ENCODE results near the gene LRRC39. TPM values are rescaled to one million over a fixed set of nuclear protein-coding genes. Genes with fewer than 3 reads are reported as not detected.

Gene LRRC39
- total RNA-seq, 1 experiment from 2014 or later, result 0.42 TPM

- no peak overlapping the region for H3K4me3 Mint-ChIP-seq (ENCODE audit: low read depth, unreplicated experiment)
- TF ChIP-seq CTCF (IDR thresholded peaks at IDR 0.05; ENCODE audit: unreplicated experiment), result no peak
- CTCF ChIA-PET, result no interaction called here
- no peaks in the 10 kb centered on the region for H3K27me3 Mint-ChIP-seq (ENCODE audit: unreplicated experiment)
- H3K4me1 Mint-ChIP-seq (ENCODE audit: low read depth, unreplicated experiment), result no peaks in the 10 kb centered on the region
- no peaks in the 10 kb centered on the region for H3K9me3 Mint-ChIP-seq (ENCODE audit: low read depth, unreplicated experiment)
- H3K27ac Mint-ChIP-seq (ENCODE audit: unreplicated experiment), result no peak overlapping the region
- no TSS peak for BruUV-seq (replicated peaks)
- DNase-seq, result no peak
- no peaks in the 10 kb centered on the region for H3K36me3 Mint-ChIP-seq (ENCODE audit: insufficient read depth, unreplicated experiment)
- intact Hi-C loops (cut with micrococcal nuclease; ENCODE audit: unreplicated experiment), result no loop called here
These were observed 77.9 kb downstream of the LRRC39 start for GRCh38 chr1:100100202-100100601.

Other genes with a start within 250 kb of the LRRC39 start
- gene SLC35A3, start 208.3 kb downstream of the LRRC39 start, total RNA-seq (2022), result 31.2 and 33.9 TPM in 2 replicates
- 8.2 and 8.7 TPM in 2 replicates for gene SASS6, start 45.3 kb downstream of the LRRC39 start, total RNA-seq (2022)
- 18.9 and 21.4 TPM in 2 replicates for gene TRMT13, start 45.1 kb downstream of the LRRC39 start, total RNA-seq (2022)
- gene DBT, start 71.6 kb upstream of the LRRC39 start, total RNA-seq (2022), result 9.4 and 10.4 TPM in 2 replicates
- gene RTCA, start 88.0 kb upstream of the LRRC39 start, total RNA-seq (2022), result 21.7 and 25.7 TPM in 2 replicates
- 6.4 and 8.5 TPM in 2 replicates for gene CDC14A, start 174.2 kb upstream of the LRRC39 start, total RNA-seq (2022)